Activated CD4-positive, alpha-beta T cell treated with anti-CD3 and anti-CD28 coated beads, Interleukin-2, amount 10 ng/mL, durations not matched to agents 7 days and 5 days (primary cell): ENCODE results near the gene CCDC92B. TPM values are rescaled to one million over a fixed set of nuclear protein-coding genes. Genes with fewer than 3 reads are reported as not detected.

Source experiments
- CTCF ChIA-PET: fragments of 350-600 bp; sonication (Branson Sonifier 250); formaldehyde crosslinking; loops from one replicate; lab custom pipeline; 2021; ENCODE audit warnings: antibody characterized with exemption; lab: Charles Lee
- POLR2A ChIA-PET: fragments of 350-600 bp; sonication (Branson Sonifier 250); formaldehyde crosslinking; loops from one replicate; lab custom pipeline; 2021; ENCODE audit warnings: antibody characterized with exemption; lab: Charles Lee
- DNase-seq: peaks from one replicate; pipeline ENCODE4 v3.0.0-alpha.2; 2020
- H3K27ac Mint-ChIP-seq: one replicate; pipeline ENCODE4 v1.8.0; 2021; ENCODE audit warnings: mild to moderate bottlenecking, moderate library complexity, mixed read lengths
- H3K27me3 Mint-ChIP-seq: one replicate; pipeline ENCODE4 v1.8.0; 2021; ENCODE audit warnings: mixed read lengths
- H3K36me3 Mint-ChIP-seq: one replicate; pipeline ENCODE4 v1.8.0; 2021; ENCODE audit warnings: low read depth, mixed read lengths
- H3K4me1 Mint-ChIP-seq: one replicate; pipeline ENCODE4 v1.8.0; 2021; ENCODE audit warnings: mixed read lengths
- H3K4me3 Mint-ChIP-seq: one replicate; pipeline ENCODE4 v1.8.0; 2021; ENCODE audit warnings: mild to moderate bottlenecking, moderate library complexity, mixed read lengths
- H3K9me3 Mint-ChIP-seq: one replicate; pipeline ENCODE4 v1.8.0; 2021; ENCODE audit warnings: mixed read lengths
- total RNA-seq, 2 experiments: library from RNA; stranded (reverse); gene quantifications; one replicate each; pipeline ENCODE4 v1.2.3, GENCODE V29; 2021

Gene CCDC92B
- total RNA-seq, 2 experiments from 2014 or later, result 0.08 TPM; not detected in 1

DNA sequence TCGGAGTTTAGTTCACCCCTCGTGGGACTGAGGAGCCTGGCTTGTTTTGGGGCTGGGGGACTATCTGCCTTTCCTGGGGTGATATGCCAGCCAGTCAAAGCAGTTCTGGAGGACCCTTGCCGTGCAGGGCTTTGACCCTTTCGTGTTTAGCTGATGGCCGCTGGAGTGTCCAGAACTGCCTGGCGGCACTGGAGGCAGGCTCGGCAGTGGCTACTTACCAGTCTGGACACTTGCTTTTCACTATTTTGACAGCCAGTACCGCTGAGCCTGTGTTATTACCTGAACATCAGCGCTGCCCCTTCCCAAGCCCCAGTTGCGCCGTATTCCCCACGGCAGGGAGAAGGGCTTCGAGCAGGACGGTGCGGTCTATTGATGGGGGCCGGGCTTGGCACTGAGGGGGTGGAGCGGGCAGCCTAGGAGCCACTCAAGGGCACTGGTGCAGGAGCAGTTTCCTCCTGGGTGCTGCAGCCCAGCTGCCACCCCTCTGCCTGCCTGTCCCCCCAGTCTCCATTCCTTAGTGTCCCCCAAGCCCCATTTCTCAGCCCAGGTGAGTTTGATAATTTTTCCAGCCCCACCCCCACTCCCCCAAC is 18.6 kb downstream of the CCDC92B start:
- H3K36me3 Mint-ChIP-seq, result no peaks in the 10 kb centered on the region
- ChIA-PET POLR2A (no interaction called here), CTCF (interaction anchor here (0.6 kb wide), 1 partner anchor 33 kb away, joined by 3 read pairs; no protein-coding TSS in a partner anchor)
- H3K27ac Mint-ChIP-seq, result no peak overlapping the region
- H3K27me3 Mint-ChIP-seq, result peaks cover 4% of the 10 kb centered on the region
- H3K4me1 Mint-ChIP-seq, result no peaks in the 10 kb centered on the region
- no peaks in the 10 kb centered on the region for H3K9me3 Mint-ChIP-seq
- no peak for DNase-seq
- no peak overlapping the region for H3K4me3 Mint-ChIP-seq

DNA sequence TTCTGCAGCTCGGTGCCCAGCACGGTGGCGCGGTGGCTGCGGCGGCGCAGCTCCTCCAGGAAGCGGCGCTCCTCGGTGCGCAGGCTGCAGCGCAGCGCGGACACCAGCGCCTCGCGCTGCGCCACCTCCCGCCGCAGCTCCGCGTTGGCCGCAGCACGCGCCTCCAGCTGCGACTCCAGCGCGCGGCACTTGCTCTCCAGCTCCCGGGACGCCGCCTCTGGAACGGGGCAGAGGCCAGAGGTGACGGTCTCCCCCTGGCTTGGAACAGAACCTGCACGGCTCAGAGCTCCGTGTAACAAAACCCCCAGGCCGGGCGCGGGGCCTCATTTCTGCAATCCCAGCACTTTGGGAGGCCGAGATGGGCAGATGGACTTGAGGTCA is 24.7 kb downstream of the CCDC92B start:
- peaks cover 7% of the 10 kb centered on the region for H3K4me1 Mint-ChIP-seq
- peak; percentile 38 for DNase-seq
- H3K27ac Mint-ChIP-seq, result no peak overlapping the region
- CTCF ChIA-PET, result no interaction called here
- no peaks in the 10 kb centered on the region for H3K9me3 Mint-ChIP-seq
- POLR2A ChIA-PET, result no interaction called here
- peaks cover 23% of the 10 kb centered on the region for H3K27me3 Mint-ChIP-seq
- no peaks in the 10 kb centered on the region for H3K36me3 Mint-ChIP-seq
- no peak overlapping the region for H3K4me3 Mint-ChIP-seq

DNA sequence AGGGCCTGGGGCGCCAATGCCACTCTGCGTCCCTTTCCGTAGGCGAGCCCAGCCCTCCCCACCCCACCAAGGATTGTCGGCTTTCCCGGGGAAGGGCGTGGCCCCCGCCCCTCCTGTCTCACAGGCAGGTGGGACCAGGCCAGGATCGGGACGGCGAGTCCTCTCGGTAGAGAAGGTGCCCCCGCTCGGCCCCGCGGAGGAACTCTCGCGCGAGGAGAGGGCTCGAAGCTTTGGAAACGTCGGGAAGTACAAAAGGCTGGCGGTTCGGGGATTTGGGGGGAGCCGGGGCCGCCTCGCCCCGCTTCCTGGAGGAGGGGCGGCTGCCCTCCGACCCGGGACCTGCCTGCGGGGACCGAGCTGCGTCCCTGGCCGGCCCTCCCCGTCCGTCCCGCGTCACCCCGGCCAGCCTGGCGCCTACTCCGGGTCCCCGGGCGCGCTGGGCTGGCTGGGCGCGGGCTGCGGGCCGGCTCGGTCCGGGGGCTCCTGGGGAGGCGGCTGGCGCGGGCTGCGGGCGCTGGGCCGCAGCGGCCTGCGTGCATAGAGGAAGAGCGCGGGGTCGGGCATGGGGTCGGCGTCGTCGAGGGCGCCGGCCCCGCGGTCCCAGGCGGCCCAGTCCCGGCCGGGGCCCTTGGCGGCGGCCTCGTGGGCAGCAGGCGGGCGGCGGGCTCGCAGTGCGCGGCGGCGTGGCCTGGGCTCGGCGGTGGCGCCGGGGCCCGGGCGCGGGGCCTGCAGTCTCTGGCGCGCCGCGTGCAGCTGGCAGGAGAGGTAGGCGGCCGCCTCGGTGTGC is 25.3 kb downstream of the CCDC92B start:
- Mint-ChIP-seq H3K36me3 (no peaks in the 10 kb centered on the region), H3K4me3 (no peak overlapping the region), H3K4me1 (peaks cover 7% of the 10 kb centered on the region), H3K9me3 (no peaks in the 10 kb centered on the region), H3K27ac (no peak overlapping the region), H3K27me3 (peaks cover 21% of the 10 kb centered on the region)
- DNase-seq, result no peak
- ChIA-PET POLR2A (interaction anchor here (0.9 kb wide), 1 partner anchor 28 kb away, joined by 3 read pairs; no protein-coding TSS in a partner anchor), CTCF (no interaction called here)

DNA sequence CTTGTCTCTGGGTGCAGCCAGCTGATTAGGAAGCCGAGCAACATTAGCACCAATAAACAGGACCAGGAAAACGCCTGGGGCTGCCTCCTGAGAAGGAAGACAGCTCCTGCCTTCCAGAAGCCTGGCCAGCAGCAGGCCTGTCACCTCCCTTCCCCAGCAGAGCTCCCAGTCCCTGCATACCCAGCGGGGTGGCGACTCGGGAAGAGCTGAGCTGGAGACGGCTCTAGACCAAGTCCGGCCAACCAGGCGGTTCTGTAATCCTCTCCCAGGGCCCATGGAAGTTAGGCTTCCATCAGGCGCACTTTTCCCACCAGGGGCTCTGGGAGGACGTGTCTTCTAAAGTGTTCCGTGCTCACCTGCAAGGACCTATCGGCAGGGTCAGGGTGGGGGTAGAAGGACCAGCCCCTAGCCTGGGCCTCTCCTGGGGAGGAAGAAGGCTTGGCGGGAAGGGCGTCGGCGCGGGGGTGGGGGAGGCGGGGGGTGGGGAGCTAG is 25.9 kb downstream of the CCDC92B start:
- H3K4me3 Mint-ChIP-seq, result no peak overlapping the region
- no peaks in the 10 kb centered on the region for H3K36me3 Mint-ChIP-seq
- ChIA-PET POLR2A (interaction anchor here (0.9 kb wide), 1 partner anchor 29 kb away, joined by 3 read pairs; no protein-coding TSS in a partner anchor), CTCF (interaction anchor here (1.3 kb wide), 1 partner anchor 341 kb away, joined by 4 read pairs; no protein-coding TSS in a partner anchor)
- H3K9me3 Mint-ChIP-seq, result no peaks in the 10 kb centered on the region
- H3K27ac Mint-ChIP-seq, result no peak overlapping the region
- H3K4me1 Mint-ChIP-seq, result peaks cover 7% of the 10 kb centered on the region
- no peak for DNase-seq
- H3K27me3 Mint-ChIP-seq, result peaks cover 21% of the 10 kb centered on the region

DNA sequence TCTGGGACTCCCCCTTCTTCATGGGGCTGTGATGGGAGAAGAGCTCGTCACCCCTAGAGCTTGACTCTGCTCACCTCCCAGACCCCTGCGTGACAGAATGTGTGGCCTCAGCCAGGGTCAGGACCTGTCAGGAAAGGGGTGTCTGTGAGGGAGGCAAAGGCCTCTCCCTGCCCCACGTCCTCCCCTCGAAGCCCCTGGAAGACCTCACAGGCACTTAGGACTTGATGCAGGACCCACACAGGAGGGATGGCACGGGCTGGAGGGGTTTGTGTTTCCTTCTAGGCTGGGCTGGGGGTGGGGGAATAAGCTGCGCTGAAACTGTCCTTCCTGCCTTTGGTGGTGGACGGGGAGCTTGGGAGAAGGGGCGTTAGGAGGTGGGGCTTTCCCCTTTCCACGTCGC is 26.8 kb downstream of the CCDC92B start:
- no peak overlapping the region for H3K4me3 Mint-ChIP-seq
- peaks cover 7% of the 10 kb centered on the region for H3K4me1 Mint-ChIP-seq
- ChIA-PET CTCF (interaction anchor here (0.7 to 1.3 kb wide), 2 partner anchors 340 to 369 kb away, joined by 3 to 4 read pairs; no protein-coding TSS in a partner anchor), POLR2A (no interaction called here)
- no peak overlapping the region for H3K27ac Mint-ChIP-seq
- H3K9me3 Mint-ChIP-seq, result no peaks in the 10 kb centered on the region
- peaks cover 21% of the 10 kb centered on the region for H3K27me3 Mint-ChIP-seq
- no peak for DNase-seq
- no peaks in the 10 kb centered on the region for H3K36me3 Mint-ChIP-seq

DNA sequence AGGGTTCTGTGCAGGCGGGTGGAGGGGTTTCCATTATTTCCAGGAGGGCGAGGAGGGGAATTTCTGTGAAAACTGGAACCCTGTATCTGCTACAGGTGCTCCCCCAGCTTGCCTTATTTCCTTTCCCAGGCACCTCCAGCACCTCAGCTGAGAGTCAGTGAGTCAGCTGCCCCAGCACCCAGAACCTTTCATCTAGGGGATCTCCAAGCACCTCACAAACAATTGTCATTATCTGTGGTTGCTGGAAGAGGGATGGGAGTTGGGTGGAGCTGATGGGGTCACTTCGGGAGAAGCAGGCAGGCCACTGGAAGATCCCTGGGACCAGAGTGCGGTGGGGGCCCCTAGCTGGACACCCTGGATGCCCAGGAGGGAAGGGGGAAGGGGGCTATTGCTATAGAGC is 27.8 kb downstream of the CCDC92B start:
- Mint-ChIP-seq H3K4me3 (no peak overlapping the region), H3K27me3 (peaks cover 19% of the 10 kb centered on the region), H3K27ac (no peak overlapping the region), H3K9me3 (no peaks in the 10 kb centered on the region), H3K4me1 (peaks cover 11% of the 10 kb centered on the region), H3K36me3 (no peaks in the 10 kb centered on the region)
- DNase-seq, result no peak
- ChIA-PET CTCF (interaction anchor here (0.9 kb wide), 1 partner anchor 9 kb away, joined by 5 read pairs; no protein-coding TSS in a partner anchor), POLR2A (no interaction called here)

DNA sequence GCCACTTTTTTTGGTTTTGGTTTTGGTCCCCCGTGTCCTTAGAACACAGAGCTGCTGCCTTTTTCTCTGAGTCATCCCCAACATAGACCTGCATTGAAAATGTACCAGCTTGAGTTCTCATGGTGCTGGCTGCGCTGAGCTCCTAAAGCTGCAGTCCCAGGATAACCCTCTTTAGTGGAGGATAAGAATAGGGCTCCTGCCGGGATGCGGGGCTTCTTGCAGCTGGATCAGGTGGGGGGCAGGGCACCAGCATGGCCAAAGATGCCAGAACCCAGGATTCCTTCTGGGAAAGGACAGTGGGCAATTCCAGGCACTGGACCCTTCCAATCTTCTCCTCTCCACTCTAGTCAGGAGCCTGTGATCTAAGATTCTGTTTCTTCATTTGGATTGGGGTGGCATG is 29.6 kb downstream of the CCDC92B start:
- POLR2A ChIA-PET, result no interaction called here
- Mint-ChIP-seq H3K9me3 (no peaks in the 10 kb centered on the region), H3K4me3 (no peak overlapping the region), H3K27me3 (peaks cover 13% of the 10 kb centered on the region), H3K36me3 (no peaks in the 10 kb centered on the region), H3K27ac (no peak overlapping the region), H3K4me1 (peaks cover 6% of the 10 kb centered on the region)
- DNase-seq, result no peak
- CTCF ChIA-PET, result interaction anchor here (0.5 kb wide), 1 partner anchor 184 kb away, joined by 3 read pairs; no protein-coding TSS in a partner anchor

DNA sequence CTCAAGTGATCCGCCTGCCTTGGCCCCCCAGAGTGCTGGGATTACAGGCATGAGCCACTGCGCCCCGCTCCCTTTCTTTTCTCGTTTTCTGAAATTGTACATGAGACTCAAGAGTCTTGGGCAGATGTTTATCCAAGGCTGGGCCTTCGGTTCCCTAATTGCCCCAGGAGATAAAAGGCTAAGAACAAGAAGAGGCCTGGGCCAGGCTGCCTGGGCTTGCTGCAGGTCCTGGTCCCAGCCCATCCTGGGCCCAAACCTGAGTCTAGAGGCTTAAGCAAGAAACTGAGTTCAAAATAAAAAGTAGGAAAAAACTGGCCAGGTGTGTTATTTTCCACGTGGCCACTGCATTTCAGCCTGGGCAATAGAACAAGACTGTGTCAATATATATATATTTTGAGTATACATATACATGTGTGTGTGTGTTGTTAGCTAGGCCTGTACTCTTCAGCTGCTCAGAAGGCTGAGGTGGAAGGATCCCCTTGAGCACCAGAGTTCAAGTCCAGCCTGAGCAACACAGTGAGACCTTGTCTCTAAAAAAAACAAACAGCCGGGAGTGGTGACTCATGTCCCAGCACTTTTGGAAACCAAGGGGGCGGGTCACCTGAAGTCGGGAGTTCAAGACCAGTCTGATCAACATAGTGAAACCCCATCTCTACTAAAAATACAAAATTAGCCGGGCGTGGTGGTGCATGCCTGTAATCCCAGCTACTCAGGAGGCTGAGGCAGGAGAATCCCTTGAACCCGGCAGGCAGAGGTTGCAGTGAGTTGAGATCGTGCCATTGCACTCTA is 31.1 kb downstream of the CCDC92B start:
- DNase-seq, result no peak
- Mint-ChIP-seq H3K27ac (no peak overlapping the region), H3K36me3 (no peaks in the 10 kb centered on the region), H3K4me1 (peaks cover 10% of the 10 kb centered on the region), H3K4me3 (no peak overlapping the region), H3K27me3 (peaks cover 9% of the 10 kb centered on the region), H3K9me3 (no peaks in the 10 kb centered on the region)
- POLR2A ChIA-PET, result interaction anchor here (0.7 kb wide), 1 partner anchor 44 kb away, joined by 3 read pairs; no protein-coding TSS in a partner anchor
- CTCF ChIA-PET, result no interaction called here

DNA sequence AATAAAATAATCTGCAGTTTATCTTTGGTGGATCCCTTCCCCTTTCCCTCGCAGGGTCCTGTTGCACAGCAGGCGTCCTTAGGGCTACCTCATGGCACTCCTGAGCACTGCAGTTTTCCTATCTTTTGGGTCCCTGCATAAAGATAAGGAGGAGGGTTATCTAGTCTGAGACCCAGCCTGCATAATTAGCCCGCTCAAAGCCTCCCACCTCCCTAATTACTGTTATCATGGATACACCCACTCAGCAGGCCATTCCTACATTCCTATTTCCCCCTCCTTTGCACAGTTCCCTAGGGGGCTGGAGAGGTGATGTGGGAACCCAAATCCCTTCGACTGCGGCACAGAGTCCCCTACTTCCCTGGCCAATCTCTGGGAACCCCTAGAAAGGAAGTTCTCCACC is 32.8 kb downstream of the CCDC92B start:
- no peaks in the 10 kb centered on the region for H3K36me3 Mint-ChIP-seq
- no peak overlapping the region for H3K27ac Mint-ChIP-seq
- CTCF ChIA-PET, result no interaction called here
- no peaks in the 10 kb centered on the region for H3K27me3 Mint-ChIP-seq
- POLR2A ChIA-PET, result no interaction called here
- no peaks in the 10 kb centered on the region for H3K9me3 Mint-ChIP-seq
- no peak overlapping the region for H3K4me3 Mint-ChIP-seq
- DNase-seq, result no peak
- peaks cover 17% of the 10 kb centered on the region for H3K4me1 Mint-ChIP-seq

DNA sequence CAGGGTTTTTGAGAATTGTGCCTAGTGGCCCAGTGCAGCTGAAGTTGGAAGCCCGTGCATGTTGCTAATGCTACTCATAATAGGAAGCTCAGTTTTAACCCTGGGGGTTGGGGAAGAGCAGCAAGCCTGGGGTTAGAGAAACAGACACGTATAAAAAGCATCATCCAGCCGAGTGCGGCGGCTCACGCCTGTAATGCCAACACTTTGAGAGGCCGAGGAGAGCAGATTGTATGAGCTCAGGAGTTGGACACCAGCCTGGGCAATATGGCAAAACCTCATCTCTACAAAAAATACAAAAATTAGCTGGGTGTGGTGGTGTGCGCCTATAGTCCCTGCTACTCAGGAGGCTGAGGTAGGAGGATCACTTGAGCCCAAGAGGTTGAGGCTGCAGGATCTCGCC is 35.6 kb downstream of the CCDC92B start:
- DNase-seq, result no peak
- Mint-ChIP-seq H3K36me3 (no peaks in the 10 kb centered on the region), H3K4me3 (no peak overlapping the region), H3K9me3 (no peaks in the 10 kb centered on the region), H3K4me1 (peaks cover 37% of the 10 kb centered on the region), H3K27ac (no peak overlapping the region), H3K27me3 (no peaks in the 10 kb centered on the region)
- ChIA-PET POLR2A (no interaction called here), CTCF (interaction anchor here (0.6 to 1.3 kb wide), 2 partner anchors 8 to 250 kb away, joined by 3 to 5 read pairs; no protein-coding TSS in a partner anchor)

DNA sequence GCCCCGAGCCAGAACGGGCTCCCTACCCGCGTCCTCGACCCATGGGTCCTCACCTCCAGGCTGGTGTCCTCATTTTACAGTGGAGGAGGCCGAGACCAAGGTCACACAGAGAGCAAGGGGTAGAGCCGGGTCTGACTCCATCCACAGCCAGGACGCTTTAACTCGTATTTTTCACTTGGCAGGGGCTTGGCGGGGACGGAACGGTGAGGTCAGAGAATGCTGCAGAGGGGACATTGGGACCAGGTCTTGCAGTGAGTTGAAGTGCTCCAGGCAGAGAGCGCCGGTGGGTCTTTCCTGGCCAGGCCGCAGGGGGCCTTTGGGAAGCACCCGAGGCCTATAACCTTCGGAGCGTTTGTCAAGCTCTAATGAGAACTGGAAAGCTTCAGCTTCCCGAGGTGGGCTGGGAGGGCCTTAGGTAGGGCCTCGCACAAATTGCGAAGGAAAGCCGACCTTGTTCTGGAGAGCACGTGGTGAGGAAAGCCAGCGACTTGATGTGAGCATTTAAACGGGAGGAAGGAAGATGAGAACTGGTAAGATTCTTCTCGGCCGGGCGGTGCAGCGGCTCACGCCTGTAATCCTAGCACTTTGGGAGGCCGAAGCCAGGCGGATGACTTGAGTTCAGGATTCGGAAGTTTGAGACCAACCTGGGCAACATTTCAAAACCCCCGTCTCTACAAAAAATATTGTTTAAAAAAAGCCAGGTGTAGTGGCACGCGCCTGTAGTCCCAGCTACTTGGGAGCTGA is 37.0 kb downstream of the CCDC92B start:
- Mint-ChIP-seq H3K36me3 (no peaks in the 10 kb centered on the region), H3K27ac (peak overlapping the region; percentile 95), H3K27me3 (no peaks in the 10 kb centered on the region), H3K4me3 (peak overlapping the region; percentile 86), H3K4me1 (peaks cover 43% of the 10 kb centered on the region), H3K9me3 (no peaks in the 10 kb centered on the region)
- no peak for DNase-seq
- ChIA-PET POLR2A (no interaction called here), CTCF (interaction anchor here (1.3 kb wide), 1 partner anchor 9 kb away, joined by 5 read pairs; no protein-coding TSS in a partner anchor)
